HG03439 (cell line): ENCODE results near the gene GID4.
"Not testable (repeated sequence)": the region's sequence is repeated elsewhere in the genome, so short reads cannot be mapped to it uniquely, and the experiment has no call there.

ENCODE experiments used
- ATAC-seq: cut with Tn5 transposase; IDR thresholded peaks from one replicate; pipeline ENCODE4 v1.9.1; 2021; ENCODE audit warnings: mild to moderate bottlenecking, moderate library complexity; ENCODE audit not compliant: unreplicated experiment

Gene GID4

DNA sequence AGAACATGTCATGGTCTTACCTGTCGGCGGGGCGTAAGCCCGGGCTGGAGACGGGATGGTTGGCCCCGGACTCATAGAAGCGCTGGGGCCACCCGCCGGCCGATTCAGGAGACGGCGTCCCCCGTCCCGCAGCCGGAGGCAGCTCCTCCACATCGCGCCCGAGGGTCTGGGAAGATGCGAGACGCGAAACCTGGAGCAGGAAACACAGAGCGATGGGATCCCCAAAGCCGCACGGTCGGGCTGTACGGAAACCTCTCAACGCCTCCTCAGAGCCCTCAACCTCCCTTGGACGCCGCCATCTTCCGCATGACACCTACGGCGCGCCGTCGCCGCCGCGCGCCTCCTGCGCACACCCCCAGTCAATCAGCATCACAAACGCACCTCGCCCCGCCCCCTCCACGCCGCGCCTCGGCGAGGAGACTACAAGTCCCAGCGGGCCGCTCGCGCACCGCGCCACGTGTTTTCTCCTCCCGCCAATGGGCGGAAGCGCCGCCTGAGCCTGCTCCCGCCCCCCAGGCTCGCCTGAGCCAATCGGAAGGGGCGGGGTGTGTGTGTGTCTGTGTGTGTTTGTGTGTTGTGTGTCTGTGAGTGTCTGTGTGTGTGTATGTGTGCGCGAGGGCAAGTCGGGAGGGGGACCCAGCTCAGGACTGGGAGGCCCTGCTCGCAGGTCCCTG is at the start of gene GID4, which contains the start of gene ATPAF2:
Gene GID4 (plus strand): TSS at position 548 of the 674 bp plus-strand sequence. CDS start 57 bp downstream, at position 605.
Gene ATPAF2 (minus strand): TSS at position 308 of the 674 bp plus-strand sequence. CDS start 155 bp downstream, at position 153.
- ATAC-seq: peak; percentile 86

DNA sequence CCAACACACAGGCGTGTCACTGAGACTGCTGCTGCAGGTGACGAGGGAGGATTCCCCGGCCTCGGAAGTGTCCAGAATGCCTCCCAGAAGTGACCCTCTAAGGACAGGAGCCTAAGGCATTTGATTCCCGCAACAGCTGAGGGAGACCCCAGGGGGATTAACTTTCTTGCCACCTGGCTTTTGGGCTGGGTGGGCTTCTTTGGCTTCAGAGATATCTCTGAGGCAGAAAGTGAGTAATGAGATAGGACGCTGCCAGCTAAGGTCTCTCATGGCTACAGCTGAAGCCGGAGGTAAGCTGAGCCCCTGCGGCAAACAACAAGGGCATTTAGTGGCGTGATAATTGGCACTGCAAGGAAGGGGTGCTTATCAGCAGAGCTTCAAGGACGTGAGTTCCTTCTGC is 49.6 kb upstream of the GID4 start:
- ATAC-seq: no peak

DNA sequence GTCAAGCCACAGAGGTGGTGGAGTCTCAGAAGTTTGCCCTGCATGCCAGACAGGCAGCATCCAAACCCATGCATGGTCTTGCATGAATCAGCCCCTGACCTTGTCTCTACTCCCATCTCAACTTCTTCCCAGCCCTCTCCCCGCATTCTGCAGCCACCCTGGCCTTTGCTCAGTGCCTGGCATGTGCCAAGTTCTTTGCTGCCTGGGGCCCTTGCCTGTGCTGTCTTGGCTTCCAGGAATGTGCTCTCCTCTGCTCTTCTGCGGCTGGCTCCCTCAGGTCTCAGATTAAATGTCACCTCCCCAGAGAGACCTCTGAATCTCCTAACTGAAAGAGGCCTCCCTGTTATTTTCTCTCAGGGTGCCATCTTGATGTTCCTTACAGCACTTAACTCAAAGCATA is 48.9 kb upstream of the GID4 start:
- ATAC-seq: no peak

DNA sequence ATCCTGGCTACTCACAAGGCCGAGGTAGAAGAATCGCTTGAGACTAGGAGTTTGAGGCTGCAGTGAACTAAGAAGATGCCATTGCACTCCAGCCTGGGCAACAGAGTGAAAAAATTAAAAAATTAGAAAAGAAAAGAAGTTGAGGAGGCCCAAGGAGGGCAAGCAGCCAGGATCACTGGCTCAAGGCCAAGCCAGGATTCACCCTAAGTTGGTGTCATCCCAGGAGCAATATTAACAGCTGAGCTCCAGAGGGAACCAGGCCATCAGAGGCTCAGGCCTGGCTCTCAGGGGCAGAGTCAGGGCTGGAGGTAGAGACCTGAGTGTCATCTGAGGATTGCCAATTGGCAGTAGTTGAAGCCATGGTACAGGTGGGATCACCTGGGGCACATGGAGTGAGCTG is 45.8 kb upstream of the GID4 start:
- ATAC-seq: no peak

DNA sequence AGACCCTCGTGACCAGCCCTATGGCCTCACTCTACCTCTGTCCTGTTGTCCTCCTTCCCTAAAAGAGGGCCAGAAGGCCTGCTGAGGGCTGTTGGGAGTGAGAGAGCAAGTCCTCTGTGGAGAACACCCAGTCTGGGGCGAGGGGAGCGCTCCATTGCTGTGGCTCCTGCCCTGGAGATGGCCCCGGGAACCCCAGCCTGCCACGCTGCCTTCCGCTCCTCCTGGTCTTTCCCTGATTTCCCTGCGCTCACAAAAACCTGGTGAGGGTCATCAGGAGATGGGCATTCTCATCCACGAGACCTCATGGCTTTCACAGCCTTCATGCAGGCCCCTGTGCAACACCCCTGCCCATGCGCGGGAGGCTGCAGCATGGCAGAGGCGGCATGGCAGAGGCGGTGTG is 45.4 kb upstream of the GID4 start:
- no peak for ATAC-seq

DNA sequence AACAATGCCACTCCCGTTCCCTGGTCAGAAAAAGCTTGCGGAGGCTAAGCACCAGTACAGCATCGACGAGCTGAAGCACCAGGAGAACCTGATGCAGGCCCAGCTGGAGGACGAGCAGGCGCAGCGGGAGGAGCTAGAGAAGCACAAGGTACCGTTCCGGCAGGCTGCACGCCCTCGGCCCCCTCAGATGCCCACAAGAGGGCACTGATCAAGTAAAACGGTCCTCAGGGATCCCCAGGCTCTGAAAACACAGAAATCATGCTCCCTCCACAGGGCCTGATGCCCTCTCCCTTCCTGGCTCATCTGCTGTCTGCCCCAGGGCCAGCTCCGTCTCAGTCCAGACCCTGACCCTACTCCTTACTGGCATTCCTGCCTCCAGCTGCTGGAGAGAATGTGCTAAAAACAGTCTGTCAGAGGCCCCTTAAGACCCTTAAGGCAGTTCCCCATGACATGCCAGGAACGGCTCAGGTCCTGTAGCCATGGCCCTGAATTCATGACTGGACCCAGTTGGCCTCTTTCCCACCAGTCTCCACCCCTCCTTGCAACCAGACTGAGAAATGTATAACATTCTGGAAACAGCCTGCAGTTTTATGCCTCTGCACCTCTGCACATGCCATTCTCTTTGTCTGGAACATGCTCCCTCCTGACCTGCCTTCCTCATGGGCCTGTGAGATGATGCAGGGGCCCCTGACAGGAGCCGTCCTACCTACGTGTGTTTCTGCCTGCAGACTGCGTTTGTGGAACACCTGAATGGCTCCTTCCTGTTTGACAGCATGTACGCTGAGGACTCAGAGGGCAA is 44.7 kb upstream of the GID4 start:
- no peak for ATAC-seq

DNA sequence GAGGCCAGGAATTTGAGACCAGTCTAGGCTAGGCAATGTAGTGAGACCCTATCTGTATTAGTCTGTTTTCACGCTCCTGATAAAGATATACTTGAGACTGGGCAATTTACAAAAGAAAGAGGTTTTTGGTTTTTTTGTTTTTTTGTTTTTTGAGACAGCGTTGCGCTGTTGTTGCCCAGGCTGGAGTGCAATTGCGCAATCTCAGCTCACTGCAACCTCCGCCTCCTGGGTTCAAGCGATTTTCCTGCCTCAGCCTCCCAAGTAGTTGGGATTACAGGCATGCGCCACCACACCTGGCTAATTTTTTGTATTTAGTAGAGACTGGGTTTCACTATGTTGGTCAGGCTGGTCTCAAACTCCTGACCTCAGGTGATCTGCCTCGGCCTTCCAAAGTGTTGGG is 43.3 kb upstream of the GID4 start:
- not testable (repeated sequence) for ATAC-seq

DNA sequence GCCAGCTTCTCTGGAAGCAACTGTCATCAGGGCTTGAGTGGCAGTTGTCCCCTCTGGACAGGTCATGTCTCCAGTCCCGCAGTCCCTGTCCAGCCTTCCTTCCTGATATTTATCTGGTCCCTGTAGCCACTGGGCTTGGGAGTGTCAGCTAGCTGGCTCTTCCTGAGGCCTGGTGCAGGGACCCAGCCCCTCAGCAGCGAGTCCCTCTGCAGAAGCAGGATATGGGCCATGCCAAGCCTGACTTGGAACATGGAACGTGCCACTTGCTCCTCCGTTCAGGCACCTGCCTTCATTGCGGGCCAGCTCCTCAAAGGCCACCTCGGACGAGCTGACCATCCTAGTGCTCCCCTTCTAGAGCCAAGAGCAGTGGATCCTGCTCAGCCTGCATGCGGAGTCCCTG is 40.3 kb upstream of the GID4 start:
- no peak for ATAC-seq

DNA sequence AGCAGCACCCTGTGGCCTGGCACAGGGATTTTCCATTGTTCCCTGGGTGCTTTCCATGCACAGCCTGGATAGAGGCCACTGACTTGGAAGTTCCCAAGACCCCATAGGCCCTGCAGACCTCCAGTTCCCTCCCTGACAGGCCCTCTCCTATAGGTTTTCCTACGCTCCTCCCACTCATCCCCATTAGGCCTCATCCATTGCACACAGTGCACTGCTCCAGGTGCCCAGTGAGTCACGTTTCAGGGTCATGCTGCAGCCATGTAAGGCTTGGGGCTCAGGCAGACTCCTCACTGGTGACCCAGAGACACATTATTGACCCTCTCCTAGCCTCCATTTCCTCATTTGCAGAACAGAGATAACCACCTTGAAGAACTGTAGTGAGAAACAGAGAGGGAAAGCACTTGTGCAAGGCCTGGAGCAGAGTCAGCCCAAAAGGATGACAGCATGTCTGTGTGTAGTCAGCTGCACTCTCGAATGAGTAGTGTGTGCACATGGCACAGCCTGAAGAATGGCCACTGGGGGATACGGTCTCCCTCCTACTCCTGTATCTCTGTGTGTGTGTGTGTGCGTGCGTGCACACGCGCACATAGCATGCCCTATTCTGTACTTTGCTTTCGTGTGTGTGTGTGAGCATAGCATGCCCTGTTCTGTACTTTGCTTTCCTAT is 39.7 kb upstream of the GID4 start:
- ATAC-seq: no peak

DNA sequence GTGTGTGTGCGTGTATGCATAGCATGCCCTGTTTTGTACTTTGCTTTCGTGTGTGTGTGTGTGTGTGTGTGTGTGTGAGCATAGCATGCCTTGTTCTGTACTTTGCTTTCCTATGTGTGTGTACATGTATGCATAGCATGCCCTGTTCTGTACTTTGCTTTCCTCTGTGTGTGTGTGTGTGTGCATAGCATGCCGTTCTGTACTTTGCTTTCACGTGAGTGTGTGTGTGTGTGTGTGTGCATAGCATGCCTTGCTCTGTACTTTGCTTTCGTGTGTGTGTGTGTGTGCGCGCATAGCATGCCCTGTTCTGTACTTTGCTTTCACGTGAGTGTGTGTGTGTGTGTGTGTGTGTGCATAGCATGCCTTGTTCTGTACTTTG is 39.2 kb upstream of the GID4 start:
- no peak for ATAC-seq

DNA sequence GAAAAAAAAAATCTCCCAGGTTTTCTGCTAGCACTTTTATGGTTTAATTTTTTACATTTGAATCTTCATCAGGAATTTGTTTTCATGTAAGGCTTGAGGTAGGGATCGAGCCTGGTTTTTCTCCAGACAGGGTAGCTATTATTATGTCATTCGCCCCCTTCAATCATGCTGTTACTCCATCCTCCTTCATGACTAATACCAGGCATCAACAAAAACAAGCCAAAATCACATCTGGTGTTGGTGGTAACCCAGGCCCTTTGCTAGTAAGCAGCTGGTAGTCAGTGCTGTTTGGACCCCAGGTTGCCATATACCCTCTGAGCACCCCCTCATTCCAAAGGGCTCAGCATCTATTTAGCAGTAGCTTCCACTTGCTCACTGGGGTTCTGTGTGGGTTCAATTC is 37.0 kb upstream of the GID4 start:
- no peak for ATAC-seq

DNA sequence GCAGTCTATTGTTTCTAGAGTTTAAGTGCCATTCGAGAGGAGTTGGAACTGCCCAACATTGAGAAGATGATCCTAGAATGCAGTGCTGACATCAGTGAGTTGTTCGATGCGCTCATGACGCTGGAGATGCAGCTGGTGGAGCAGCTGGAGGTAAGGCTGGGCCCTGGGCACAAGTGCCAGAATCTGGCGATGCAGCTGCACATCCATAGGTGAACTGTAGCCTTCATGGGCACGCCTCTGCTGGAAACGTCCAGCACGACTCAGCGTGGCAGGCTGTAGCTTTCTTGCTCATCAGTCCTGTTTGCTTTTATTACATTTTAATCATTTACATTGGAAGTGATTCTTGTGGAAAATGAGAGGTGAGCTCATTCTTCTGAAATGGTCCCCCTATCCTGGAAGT is 34.9 kb upstream of the GID4 start:
- no peak for ATAC-seq

DNA sequence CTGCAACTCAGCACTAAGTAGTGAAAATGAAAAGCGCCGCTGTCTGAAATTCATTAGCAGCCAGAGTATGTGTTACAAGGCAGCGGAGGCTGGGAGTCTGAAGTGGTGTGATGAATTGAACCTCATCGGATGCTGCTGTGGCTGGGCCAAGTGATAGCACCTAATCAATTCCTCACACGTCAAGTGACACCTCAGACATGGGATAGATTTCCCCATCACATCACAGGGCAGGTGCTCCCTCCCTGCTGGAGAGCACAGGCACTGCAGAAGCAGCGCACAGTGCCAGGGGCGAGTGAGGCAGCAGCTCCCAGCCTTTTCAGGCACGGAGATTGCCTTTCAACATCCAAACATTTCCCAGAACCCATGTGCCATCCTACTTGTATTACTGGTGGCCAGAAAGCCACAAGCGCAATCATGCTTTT is 34.3 kb upstream of the GID4 start:
- ATAC-seq: no peak

DNA sequence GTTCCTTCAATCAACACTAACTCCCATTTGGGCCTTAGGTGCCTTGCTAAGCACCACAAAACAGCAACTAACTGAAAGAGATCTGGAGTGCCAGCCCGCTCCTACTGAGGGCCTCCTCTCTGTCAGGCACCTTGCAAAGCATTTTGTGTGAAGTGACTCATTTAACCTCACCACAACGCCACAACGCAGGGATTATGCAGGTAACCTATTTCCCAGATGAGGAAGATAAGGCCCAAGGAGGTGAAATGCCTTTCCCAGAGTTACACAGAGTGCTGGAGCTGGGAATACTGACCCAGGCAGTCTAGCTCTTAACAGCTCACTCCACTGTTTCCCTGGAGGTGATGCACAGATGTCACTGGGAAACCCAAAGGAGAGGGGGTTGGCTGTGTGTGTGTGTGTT is 33.7 kb upstream of the GID4 start:
- no peak for ATAC-seq

DNA sequence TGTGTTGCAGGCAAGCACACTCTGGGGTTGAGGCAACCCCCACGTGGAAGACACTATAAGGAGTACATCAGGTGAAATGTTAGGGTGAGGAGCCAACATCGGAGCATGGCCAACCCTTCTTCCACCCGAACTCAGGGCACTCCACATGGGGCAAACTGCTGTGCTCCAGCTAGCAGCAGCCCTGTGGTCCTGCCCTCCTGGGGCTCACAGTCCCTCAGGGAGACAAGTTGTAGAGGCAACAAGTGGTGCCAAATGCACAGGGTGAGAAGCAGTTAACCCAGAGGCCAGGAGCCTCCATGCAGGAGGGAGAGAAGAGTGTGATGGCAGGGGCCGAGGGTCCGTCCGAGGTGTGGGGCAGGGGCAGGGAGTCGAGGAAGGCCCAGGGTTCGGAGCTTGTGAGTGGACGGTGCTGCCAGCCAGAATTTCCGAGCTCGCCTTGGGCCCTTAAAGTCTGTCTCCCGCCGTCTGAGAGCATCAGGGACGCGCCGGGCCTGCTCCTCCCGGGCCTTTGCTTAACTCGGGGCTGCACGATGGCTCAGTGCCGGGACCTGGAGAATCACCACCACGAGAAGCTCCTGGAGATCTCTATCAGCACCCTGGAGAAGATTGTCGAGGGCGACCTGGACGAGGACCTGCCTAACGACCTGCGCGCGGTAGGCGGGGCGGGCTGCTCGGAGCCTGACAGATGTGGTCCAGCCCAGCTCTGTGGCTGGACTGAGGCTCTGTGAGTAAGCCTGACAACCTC is 32.5 kb upstream of the GID4 start:
- ATAC-seq: no peak

DNA sequence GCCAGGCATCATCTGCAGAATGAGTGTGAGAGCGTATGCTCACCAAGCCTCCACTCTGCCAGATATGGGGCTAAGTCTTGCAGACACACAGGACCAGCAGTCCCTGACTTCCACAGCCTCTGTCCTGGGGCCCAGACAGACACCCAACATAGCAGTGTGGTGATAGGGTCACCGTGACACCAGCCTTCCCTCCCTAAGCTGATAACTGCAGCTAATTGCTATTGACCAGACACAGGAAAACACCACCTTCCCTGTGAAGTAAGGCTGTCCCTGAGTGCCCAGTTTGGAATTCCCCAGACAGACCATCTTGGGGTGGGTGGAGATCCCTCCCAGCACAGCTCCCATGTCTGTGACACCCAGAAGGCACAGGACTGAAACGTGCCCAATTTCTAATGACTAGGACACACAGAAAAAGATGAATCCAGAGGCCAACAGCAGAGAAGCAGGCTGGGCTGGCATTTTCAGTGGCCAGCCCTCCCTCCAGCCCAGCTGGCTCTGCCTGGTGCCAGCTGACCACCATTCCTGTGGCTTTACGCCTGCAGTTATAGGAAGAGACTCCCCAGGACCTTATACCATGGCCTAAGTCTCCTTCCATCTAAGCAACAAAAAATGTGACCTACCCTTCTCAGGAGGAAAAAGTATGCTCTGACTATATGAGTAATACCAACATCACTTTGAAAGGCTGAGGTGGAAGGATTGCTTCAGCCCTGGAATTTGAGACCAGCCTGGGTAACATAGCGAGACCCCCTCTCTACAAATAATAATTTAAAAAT is 30.5 kb upstream of the GID4 start:
- ATAC-seq: no peak

DNA sequence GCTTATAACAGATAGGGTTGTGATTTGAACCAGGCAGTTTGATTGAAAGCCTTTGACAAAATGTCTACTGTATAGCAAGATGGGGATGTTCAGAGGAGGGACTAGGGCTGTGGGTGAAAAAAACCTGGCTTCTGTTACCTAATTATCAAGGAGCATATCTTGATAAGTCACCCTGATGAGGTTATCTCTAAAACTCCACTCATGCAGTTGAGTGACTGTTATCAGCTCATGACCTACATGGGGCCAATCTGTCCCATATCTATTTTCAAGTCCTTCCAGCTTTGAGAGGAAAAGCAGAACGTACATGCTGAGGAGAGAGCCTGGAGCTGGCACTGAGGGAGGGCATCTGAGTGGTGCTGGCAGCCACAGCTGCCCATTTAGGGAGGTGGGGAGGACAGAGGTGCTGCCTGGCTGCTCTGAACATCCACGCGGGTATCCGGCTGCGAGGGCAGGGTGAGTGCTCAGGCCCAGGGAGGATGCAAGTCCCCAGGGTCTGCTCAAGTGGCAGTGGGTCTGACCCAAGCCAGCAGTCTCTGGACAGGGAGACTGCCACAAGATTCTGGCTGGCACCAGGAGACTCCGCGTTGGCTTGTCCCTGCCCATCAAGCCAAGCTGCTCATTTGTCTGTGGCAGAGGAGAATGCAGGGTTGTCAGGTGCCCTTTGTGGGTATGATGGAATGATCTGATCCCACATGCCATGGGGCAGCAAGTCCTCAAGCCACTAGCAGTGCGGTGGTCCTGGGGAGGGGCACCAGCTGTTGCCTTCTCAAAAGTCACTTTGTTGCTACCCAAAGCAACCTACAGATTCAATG is 29.4 kb upstream of the GID4 start:
- no peak for ATAC-seq

DNA sequence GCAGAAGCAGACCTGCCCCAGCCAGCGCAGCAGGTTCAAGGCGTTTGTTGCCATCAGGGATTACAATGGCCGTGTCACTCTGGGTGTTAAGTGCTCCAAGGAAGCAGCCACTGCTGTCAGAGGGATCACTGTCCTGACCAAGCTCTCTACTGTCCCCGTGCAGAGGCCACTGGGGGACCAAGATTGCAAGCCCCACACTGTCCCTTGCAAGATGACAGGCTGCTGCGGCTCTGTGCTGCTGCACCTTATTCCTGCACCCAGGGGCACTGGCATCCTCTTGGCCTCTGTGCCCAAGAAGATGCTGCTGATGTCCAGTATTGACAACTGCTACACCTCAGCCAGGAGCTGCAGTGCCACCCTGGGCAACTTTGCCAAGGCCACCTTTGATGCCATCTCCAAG is 27.9 kb upstream of the GID4 start:
- ATAC-seq: no peak

DNA sequence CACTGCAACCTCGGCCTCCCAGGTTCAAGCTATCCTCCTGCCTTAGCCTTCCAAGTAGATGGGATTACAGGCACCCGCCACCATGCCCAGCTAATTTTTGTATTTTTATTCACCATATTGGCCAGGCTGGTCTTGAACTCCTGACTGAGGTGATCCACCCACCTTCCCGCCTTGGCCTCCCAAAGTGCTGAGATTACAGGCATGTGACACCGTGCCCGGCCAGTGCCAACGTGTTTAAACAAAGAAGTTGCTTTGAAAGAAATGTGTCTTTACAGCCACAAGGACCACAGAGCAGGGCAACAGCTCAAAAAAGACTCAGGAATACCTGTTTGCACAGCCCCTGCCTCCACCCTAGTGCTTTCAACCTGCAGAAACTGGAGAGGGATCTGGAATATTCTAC is 25.2 kb upstream of the GID4 start:
- ATAC-seq: no peak

DNA sequence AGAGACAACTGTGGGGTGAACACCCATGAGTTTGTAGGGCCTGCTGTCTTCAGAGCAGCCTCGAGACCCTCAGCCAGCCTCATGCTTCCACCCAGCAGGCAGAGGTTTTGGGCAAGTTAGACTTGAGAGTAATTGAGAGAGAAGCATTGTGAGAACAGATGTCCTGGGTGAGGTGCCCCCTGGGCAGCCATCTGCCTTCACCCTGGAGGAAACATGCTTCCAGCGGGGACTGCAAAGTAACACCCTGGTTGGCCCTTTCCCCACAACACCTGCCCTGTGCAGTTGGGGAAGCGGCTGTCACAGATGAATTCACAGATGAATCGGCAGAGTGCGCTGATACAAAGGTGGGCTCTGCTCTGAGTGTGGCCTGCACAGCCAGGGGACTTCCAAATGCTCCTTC is 23.6 kb upstream of the GID4 start:
- ATAC-seq: no peak
